ENCODE results near the gene HNRNPR.
"Not testable (repeated sequence)": the region's sequence is repeated elsewhere in the genome, so short reads cannot be mapped to it uniquely, and the experiment has no call there.

HNRNPR gene

DNA sequence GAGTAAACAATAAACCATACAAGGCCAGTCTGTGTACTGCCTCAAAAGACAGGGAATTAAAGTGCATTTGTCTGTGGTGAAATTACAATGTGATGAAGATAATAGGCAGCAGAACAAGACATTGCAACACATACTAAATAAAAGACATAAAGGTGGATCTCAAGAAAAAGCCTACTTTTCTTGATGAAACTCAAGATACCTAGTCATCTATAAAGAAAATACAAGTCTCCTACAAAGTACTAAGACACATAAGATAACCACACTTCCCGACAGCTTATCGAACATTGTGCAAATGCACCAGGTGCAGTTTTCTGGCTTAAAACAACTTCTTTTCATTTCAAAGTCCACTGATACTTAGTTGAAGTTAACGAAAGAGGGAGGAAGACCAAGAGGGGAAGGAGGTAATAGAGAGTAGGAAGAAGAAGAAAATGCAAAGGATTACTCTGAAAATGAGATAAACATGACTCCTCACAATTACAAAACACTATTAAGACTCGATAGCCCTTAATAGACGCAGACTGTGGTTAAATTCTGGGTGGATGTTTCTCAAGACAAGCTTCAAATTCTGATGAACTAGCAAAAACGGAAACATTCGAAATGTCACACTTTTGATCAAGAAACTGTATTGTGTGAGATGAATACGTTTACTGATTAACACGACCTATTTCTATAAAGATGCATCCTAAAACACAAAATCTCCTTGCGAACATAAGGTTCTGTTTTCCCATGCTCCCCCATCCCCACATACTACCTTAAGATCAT lies 2.0 kb downstream of the HNRNPR start:
- H3K4me3 ChIP-seq (ENCODE audit: low read depth, low read length), result peak overlapping the region; percentile 69
- DNase-seq (ENCODE audit: low read depth), result no peak

DNA sequence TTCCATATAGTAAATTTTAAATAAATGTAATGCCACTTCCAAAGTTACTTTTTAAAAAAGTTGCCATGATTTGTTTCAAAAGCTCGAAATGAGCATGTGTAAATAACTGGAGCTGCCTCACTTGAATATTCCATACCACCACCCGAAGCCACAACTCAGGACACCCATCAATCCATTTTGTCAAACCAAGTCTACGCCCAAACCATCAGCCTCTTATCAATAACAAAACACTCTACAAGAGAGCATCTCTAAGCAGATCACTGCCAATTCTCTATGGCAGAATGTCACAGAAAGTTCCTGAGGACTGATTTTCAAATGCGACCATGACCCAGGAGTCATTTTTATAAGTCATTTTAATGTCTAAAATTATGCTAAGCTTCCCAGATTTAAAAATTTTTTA lies 4.5 kb downstream of the HNRNPR start:
- H3K4me3 ChIP-seq (ENCODE audit: low read depth, low read length), result no peak overlapping the region
- DNase-seq (ENCODE audit: low read depth), result no peak

DNA sequence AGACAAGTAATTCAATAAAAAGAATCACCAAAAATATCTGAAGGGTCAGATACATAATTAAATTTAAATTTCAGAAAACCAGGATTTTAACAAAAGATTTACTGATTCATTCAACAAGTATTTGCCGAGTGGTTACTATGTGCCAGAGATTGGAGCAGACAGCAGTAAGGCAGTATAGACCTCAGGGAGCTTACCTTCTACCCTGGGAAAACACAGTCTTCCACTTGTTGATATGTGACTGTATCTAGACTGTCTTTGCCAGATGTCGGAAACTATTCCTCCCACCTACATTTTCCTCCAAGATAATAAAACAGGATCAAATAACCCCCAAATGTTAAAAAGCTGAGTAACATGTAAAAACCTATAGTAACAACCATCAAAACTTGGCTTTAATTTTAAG lies 6.2 kb downstream of the HNRNPR start:
- no peak overlapping the region for H3K4me3 ChIP-seq (ENCODE audit: low read depth, low read length)
- no peak for DNase-seq (ENCODE audit: low read depth)

DNA sequence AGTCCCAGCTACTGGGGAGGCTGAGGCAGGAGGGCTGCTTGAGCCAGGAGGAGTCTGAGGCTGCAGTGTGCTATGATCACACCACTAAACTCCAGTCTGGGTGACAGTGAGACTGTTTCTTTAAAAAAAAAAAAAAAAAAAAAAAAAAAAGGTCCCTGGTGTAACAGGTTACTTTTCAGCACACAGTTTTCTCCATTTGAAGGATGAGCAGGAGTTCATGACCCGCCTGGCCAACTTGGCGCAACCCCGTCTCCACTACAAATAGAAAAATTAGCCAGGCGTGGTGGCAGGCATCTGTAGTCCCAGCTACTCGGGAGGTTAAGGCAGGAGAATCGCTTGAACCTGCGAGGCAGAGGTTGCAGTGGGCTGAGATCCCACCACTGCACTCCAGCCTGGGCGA lies 12.4 kb downstream of the HNRNPR start:
- no peak overlapping the region for H3K4me3 ChIP-seq (ENCODE audit: low read depth, low read length)
- no peak for DNase-seq (ENCODE audit: low read depth)

DNA sequence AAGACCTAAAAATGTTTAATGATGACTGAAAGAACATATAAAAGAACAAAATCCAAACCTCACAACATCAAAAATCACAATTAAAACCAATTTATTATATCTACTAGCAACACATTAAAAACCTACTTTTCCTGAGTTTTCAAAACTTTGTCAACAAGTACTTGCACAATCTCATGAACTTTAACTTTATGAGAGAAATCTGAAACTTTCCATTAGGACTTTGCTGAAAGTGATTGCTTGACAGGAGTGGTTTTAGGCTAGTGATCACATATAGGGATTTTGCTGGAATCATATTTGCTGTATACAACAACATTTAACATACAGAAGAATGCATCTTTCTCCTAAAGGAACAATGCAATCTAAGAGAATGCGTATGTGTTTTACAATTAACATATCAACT lies 13.2 kb downstream of the HNRNPR start:
- DNase-seq (ENCODE audit: low read depth), result no peak
- no peak overlapping the region for H3K4me3 ChIP-seq (ENCODE audit: low read depth, low read length)

DNA sequence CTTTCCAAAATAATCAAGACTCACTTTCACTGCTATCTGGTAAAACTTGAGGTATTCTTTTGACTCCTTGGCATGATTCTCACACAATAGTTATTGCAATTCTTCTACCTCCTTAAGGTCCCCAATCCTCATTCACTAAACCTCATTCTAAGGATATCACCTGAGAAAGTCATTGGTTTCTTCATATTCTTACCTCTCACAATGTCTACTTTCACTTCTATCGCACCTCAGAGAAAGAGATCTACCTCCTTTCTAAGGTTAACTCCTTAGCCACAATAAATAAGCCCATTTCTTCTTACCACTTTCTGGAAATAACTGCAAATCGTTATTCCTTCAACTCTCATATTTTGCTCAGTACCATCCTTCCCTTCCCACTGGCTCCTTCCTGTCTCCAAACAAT lies 18.7 kb downstream of the HNRNPR start:
- DNase-seq (ENCODE audit: low read depth), result no peak
- H3K4me3 ChIP-seq (ENCODE audit: low read depth, low read length), result no peak overlapping the region

DNA sequence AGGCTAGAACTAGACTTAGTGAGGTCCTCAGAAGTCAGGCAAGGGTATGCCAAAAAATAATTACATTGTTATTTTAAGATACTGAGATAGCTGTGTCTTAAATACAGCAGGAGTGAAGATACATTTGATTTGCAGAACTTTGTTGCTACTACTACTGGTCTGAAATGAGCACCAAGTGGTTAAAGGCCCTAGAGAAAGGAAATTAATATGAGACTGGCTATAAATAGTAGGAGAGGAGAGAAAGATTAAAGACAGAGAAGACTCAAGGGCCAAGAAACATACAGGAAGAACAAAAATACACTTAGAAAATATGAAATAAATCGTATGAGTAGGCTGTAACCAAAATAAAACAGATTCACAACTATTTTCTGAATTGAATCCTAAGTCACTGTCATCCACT lies 21.3 kb downstream of the HNRNPR start:
- H3K4me3 ChIP-seq (ENCODE audit: low read depth, low read length), result no peak overlapping the region
- no peak for DNase-seq (ENCODE audit: low read depth)

DNA sequence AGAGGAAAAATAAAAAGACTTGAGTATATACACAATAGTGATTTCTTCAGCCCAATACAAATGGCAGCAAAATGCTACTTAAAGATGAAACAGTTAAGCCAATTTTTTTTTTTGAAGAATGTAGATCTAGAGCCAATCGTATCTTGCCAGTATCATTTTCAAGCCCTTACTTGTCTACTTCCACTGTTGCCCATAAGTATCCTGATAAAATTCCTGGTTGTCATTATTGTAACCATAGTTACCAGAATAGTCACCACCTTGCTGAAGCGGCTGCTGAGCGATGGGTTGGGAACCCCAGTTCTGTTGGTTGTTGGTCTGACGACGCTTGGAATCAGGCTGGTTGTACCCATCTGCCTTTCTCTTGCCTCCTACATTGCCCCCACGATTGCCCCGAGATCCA lies 33.8 kb downstream of the HNRNPR start:
- not testable (repeated sequence) for DNase-seq (ENCODE audit: low read depth); H3K4me3 ChIP-seq (ENCODE audit: low read depth, low read length)

DNA sequence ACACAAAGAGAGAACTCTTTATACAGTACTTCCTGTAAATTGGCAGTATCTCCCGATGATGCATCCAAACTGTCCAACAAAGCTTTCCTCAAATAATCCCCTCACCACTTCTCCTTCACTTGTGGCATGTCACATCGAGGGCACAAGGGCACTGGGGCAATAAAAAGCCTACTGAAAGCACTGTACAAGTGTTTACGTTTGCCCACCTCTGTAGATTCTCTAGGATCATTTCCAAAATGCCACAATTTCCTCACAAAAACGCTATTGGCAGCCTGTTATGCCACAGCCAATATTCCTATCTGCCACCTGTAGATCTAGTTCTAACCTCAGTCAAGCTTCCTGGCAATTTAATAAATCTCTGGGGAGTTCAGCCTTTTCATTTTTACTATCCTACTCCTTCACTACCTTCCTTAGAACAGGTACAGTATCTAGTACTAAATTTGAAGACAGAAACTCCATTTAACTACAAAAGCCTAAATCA lies 39.9 kb downstream of the HNRNPR start:
- no peak for DNase-seq (ENCODE audit: low read depth)
- H3K4me3 ChIP-seq (ENCODE audit: low read depth, low read length), result no peak overlapping the region

DNA sequence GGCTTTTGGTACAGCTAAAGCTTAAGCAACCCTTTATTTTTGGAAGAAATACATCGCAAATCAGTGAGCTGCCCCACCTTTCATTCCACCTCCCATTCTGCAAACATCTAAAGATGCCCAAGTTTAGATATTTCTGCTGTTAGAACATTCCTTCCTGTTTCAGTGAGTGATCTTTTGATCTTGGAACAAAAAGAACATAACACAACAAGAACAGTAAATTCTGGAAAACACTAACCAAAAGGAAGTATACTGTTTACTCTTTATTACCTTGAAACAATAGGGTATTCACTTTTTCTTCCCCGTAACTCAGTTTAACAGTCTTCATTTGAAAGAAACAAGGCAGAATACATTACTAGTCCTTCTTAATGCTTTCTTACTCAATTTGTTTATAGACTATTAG lies 40.6 kb downstream of the HNRNPR start:
- no peak for DNase-seq (ENCODE audit: low read depth)
- H3K4me3 ChIP-seq (ENCODE audit: low read depth, low read length), result no peak overlapping the region

DNA sequence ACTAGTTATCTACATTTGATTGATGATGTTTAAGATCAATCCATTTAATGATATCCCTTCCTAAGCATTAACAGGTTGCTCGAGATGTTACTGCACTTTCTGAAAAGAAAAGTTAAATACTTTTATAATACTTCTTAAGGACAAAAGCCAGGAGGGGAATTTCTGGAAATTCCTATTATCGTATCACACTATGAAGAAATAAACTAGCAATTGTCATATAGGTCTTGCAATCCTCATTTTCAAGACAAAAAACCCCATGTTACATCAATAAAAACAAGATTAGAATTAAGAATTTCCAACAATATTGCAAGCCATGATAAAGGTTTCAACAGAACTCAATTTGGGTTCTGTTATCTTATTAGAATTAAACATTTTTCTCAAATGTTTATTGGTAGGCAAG lies 47.2 kb downstream of the HNRNPR start:
- no peak for DNase-seq (ENCODE audit: low read depth)
- no peak overlapping the region for H3K4me3 ChIP-seq (ENCODE audit: low read depth, low read length)

DNA sequence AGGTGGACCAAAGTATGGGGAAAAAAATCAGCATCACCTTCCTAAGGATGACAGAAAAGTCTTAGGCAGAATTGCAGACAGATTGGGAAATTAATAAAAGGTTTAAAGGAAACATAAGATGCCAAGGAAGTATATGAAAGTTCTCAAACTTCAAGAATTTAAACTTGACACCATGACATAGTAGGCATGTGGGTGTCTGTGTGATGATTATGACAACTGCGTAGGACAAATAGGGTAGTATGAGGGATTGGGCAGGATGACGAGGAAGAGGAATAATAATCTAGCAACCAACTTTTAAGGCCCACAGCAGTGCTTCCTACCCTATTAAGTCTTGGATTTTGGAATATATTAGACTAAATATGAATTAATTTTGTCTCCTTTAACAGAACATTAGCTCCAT lies 52.4 kb downstream of the HNRNPR start:
- no peak overlapping the region for H3K4me3 ChIP-seq (ENCODE audit: low read depth, low read length)
- DNase-seq (ENCODE audit: low read depth), result no peak

DNA sequence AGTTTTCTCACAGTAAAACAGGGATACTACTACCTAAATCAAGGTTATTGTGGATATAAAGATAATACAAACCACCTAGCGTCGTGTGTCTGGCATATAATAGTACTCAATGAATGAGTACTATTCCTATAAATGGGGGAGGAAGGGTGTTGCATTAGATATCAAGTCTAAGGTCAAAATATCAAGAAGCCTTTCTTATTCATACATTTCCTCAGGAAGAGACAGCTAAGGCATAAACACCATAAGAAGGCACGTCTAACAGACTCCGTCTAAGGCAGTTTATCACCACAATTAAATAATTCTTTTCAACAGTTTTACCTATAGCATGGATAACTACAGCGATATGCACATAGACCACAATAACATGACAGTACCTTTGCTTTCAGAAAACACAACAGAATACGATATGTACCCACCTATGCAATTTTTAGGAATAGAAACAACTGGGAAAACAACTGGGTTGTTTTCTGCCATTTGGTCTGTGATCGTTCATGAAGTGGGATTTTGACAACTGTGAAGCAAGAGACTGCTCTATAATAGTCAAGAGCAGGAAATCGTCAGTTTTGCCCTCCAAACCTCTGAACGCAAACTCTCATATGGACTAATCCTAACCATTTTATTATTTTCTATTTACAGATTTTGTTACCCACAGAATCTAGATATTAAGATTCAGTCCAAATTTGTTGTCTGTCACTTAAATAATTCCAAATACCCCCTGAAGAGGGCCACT lies 53.1 kb downstream of the HNRNPR start:
- DNase-seq (ENCODE audit: low read depth), result no peak
- H3K4me3 ChIP-seq (ENCODE audit: low read depth, low read length), result no peak overlapping the region

DNA sequence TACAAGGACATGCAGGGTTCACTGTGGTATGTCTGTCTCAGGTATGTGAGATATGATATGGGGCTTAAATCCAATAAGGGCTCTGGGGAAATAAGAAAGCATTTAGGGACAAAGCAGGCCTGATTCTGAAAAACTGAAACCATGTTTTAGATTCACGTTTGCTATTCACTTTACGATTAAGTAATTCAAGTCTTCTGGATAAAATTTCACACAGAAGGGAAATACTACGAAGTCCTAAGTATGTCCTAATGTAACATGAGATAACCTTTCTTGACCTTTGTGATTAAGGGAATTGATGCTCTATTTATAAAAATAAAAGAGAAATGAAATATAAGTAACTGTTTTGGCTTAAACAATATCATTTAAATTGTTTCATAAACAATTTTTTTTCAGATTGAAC lies 55.4 kb downstream of the HNRNPR start:
- H3K4me3 ChIP-seq (ENCODE audit: low read depth, low read length), result no peak overlapping the region
- no peak for DNase-seq (ENCODE audit: low read depth)

DNA sequence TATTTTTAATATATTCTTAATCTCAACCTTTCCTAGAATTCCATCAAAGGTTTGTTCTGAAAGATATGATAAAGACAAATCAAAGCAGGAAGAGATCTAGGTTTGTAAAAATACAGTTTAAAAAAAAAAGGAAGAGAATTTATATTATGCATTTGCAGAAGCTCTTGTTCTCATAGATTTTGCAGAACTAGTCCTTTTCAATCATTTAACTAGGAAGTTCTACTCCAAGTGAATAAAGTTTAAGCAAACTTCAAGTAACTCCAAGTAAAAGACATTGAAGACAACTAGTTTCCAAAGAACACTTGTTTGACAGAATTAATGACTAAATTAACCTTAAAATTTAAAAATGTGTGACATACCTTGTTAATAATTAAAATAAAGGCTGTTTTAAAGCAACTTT lies 55.9 kb downstream of the HNRNPR start:
- H3K4me3 ChIP-seq (ENCODE audit: low read depth, low read length), result no peak overlapping the region
- no peak for DNase-seq (ENCODE audit: low read depth)

DNA sequence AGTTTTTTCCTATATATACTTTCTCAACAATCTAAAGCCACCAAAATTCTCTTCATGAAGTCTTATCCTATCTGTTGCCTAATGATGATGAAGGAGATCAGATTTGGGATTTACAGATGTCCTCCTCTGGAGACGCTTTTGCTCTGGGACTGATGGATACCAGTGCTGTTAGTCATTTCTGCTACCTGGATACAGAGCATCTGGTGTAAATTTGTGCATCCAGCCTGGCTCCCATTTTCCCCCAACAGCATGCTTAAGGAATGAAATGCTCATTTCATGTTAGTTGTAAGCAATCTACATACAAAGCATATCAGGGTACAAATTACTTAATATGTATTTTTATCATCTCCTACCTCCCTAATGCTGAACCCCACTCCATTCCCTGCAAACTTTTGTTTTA lies 57.7 kb downstream of the HNRNPR start:
- H3K4me3 ChIP-seq (ENCODE audit: low read depth, low read length), result no peak overlapping the region
- DNase-seq (ENCODE audit: low read depth), result no peak

DNA sequence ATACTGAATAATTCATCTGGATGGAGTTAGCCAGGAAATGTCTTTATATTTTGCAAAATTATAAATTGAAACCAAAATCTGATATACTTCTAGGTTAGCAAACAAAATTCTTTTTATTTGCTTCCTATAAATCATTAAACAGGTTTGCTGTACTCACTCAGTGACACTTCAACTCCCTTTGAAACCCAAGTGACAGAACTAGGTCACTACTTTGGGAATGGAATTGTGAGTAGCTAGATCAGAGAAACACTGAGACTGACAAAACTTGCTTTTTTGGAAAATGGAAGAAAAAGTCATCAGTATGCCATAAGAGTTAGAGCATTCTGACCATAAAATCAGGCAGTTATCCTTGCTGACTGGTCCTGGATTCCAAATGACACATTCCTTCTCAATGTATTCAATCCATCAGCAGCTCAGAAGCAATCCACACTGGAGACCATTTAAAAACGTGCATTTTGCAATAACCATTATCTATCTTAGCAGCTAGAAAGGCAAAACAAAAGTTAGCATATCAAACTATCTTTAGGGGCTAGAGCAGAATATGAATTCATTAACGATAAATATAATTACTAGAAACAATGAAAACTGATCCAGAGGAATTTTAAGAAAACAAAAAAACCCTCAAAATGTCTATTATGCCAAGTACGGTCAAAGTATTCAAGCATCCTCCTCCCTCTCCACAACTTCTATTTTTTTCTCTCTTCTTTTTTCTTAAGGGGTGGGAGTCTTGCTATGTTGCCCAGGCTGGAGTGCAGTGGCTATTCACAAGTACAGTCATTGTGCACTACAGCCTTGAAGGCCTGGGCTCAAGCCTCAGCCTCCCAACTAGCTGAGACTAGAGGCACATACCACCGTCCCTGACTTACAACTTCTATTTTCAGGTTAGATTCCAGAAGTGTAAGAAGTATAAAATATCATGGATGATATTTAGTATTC lies 60.1 kb downstream of the HNRNPR start:
- DNase-seq (ENCODE audit: low read depth), result peak; percentile 18
- no peak overlapping the region for H3K4me3 ChIP-seq (ENCODE audit: low read depth, low read length)

DNA sequence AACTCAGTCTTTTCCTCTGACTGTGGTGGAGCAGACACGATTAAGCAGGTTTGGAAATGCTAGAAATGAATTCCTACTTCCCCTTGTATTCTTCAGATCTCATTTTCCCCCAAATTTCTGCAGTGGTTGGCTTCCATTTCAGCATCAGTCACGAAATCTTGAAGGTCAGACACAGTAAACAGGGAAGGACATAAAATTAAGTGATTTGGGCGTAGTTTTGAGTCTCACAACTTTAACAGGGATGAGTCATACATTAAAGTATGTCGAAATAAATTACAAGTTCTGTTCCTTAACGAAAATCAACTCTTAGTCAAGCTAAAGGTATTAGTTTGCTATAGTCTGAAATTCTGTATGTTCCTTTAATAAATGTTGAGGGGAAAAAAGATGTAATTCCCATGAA lies 61.1 kb downstream of the HNRNPR start:
- H3K4me3 ChIP-seq (ENCODE audit: low read depth, low read length), result no peak overlapping the region
- peak; percentile 46 for DNase-seq (ENCODE audit: low read depth)

DNA sequence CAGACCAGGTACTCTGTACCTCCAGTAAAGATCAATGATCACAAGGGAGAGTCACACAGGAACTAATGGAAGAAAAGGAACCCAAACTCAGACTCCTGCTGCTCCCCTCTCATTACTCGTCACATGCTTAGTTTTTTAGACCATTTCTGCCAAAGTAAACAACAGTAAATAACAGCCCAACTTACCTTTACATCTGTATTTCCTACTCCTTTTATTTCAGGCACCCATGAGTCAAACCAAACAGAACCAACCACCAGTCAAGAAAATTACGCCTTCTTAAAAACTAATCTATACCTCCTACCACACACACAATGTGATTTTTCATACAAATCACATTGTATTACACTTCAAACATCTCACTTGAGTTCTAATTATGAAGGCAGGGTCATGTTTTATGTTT lies 65.4 kb downstream of the HNRNPR start:
- no peak overlapping the region for H3K4me3 ChIP-seq (ENCODE audit: low read depth, low read length)
- DNase-seq (ENCODE audit: low read depth), result no peak

DNA sequence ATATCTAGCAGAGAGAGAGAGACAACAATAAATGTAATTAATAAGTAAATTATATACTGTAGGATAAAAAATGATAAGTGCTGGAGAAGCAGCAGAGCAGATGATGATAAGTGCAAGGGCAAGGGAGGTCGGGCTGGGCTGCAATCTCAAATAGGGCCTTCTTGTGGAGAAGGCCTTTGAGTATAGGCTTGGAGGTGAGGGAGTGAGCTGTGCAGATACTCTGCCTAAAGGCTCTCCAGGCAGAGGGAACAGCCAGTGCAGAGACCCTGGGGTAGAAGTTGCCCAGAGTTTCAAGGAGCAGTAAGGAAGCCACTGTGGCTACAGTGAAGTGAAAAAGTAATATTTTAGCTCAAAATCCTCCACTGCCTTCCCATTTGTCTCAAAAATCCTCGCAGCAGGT lies 67.6 kb downstream of the HNRNPR start:
- no peak overlapping the region for H3K4me3 ChIP-seq (ENCODE audit: low read depth, low read length)
- no peak for DNase-seq (ENCODE audit: low read depth)
